ENCODE results near the gene HPCA. TPM values are rescaled to one million over a fixed set of nuclear protein-coding genes. Genes with fewer than 3 reads are reported as not detected.

Gene HPCA
- total and polyA plus RNA-seq, 8 donors = 0.16 to 5.2 (median 0.49) TPM; not detected in 1

DNA sequence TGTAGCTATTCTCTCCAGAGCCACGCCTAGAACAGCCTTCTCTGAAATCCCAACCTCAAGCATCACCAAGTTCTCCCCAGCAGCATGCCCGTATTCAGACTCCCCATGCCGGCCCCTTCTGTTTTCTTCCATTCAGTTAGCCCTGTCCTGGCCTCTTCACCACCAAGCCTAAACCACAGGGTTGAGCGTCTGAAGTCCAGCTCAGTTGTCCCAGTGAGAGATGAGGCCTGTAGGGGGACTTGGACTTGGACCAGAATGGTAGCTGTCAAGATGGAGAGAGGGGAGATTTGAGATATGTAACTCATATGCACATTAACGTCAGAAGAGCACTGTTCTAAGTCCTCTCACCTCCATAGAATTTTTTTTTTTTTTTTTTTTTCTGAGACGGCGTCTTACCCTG, 20.4 kb downstream of the HPCA start:
- DNase-seq = no peak
- H3K36me3 ChIP-seq = no peaks in the 10 kb centered on the region
- no peaks in the 10 kb centered on the region for H3K9me3 ChIP-seq
- H3K27ac ChIP-seq = no peak overlapping the region
- ATAC-seq = no peak
- H3K27me3 ChIP-seq = no peaks in the 10 kb centered on the region
- TF ChIP-seq, protein P1, sequence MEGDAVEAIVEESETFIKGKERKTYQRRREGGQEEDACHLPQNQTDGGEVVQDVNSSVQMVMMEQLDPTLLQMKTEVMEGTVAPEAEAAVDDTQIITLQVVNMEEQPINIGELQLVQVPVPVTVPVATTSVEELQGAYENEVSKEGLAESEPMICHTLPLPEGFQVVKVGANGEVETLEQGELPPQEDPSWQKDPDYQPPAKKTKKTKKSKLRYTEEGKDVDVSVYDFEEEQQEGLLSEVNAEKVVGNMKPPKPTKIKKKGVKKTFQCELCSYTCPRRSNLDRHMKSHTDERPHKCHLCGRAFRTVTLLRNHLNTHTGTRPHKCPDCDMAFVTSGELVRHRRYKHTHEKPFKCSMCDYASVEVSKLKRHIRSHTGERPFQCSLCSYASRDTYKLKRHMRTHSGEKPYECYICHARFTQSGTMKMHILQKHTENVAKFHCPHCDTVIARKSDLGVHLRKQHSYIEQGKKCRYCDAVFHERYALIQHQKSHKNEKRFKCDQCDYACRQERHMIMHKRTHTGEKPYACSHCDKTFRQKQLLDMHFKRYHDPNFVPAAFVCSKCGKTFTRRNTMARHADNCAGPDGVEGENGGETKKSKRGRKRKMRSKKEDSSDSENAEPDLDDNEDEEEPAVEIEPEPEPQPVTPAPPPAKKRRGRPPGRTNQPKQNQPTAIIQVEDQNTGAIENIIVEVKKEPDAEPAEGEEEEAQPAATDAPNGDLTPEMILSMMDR (IDR thresholded peaks at IDR 0.05) = no peak
- H3K4me1 ChIP-seq = peaks cover 0 to 15% (median 6%) of the 10 kb centered on the region in 3 donors
- FAIRE-seq = no peak
- H3K4me3 ChIP-seq = no peak overlapping the region
- intact Hi-C loops (cut with DNase I) = no loop called here
- WGBS, 2 donors = 91 to 94% methylated on average over 7 of the region's 7 CpGs

DNA sequence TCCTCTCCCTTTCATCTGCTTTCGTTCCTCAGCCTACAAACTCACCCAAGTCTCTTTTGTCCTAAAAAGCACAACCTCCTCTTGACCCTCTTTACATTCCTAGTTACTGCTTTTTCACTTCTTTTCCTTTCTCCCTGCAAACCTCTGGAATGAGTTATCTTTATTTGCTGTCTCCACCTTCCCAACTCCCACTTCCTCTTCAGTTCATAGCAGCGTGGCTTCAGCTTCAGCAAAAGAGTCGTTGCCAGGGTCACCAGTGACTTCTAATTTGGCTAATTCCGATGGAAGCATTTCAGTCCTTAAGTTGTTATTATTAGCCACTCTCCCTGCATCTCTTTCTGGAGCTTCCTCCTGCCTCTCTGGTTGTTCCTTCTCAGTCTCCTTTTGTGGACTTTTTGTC, 21.1 kb downstream of the HPCA start:
- H3K4me3 ChIP-seq = no peak overlapping the region

DNA sequence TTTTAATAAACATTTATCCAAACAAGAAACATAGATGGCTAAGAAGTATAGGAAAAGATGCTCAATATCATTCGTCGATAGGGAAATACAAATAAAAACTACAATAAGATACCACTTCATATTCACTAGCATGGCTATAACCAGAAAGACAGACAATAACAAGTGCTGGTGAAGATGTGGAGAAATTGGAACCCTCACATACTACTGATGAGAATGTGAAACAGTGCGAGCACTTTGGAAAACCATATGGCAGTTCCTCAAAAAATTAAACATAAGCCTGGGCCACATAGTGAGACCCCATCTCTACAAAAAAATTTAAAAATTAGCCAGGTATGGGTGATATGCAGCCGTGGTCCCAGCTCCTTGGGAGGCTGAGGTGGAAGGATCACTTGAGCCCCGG, 24.0 kb downstream of the HPCA start:
- Histone ChIP-seq H3K27me3 (no peaks in the 10 kb centered on the region), H3K36me3 (no peaks in the 10 kb centered on the region), H3K4me3 (no peak overlapping the region), H3K27ac (no peak overlapping the region), H3K4me1 (peaks cover 0 to under 1% (median 0%) of the 10 kb centered on the region in 3 donors), H3K9me3 (no peaks in the 10 kb centered on the region)
- TF ChIP-seq, protein P1 (IDR thresholded peaks at IDR 0.05) = no peak
- no peak for ATAC-seq
- intact Hi-C loops (cut with DNase I) = no loop called here
- FAIRE-seq = no peak
- no peak for DNase-seq
- WGBS, 2 donors = 83 to 91% methylated on average over 5 of the region's 5 CpGs

More for the DNA sequence above, 21.1 kb downstream of the HPCA start:
- 42% methylated on average over 4 of the region's 4 CpGs for WGBS, 2 donors
- ATAC-seq (no peak), DNase-seq (no peak), FAIRE-seq (no peak)
- intact Hi-C loops (cut with DNase I) = no loop called here
- Histone ChIP-seq H3K9me3 (no peaks in the 10 kb centered on the region), H3K36me3 (no peaks in the 10 kb centered on the region), H3K27me3 (no peaks in the 10 kb centered on the region), H3K4me1 (peaks cover 0 to 15% (median 6%) of the 10 kb centered on the region in 3 donors), H3K27ac (no peak overlapping the region)
- TF ChIP-seq, protein P1 (IDR thresholded peaks at IDR 0.05) = no peak

DNA sequence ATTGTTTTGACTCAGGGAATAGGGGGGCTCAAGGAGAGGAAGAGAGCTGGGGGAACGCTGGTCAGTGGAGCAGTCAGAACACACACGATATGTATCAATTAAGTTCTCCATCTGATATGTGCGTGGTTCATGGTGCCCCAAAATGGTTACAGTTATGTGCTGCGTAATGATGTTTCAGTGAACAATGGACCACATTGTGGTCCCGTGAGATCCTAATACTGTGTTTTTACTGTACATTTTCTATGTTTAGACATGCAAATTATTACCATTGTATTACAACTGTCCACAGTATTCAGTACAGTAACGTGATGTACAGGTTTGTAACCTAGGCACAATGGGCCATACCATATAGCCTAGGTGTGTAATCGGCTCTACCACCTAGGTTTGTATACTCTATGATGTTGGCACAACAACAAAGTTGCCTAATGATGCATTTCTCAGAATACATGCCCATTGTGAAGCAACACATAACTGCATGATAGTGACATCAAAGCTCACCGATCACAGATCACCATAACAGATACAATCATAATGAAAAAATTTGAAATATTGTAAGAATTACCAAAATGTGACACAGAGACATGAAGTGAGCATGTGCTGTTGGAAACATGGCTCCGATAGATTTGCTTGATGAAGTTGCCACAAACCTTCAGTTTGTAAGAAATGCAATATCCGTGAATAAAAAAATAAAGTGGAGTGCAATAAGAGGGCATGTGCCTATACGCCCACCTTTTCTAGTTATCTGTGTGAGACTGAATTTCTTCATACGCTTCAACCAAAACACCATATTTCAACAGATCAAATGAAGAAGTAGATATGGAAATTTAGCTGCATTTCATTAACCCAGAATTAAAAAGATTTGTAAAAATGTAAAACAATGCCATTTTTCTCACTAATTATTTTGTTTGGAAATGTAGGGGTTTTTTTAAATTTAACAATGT, 29.7 kb downstream of the HPCA start:
- FAIRE-seq = no peak

More for the DNA sequence above, 29.7 kb downstream of the HPCA start:
- intact Hi-C loops (cut with DNase I) = no loop called here
- Histone ChIP-seq H3K4me1 (no peaks in the 10 kb centered on the region), H3K27me3 (no peaks in the 10 kb centered on the region), H3K4me3 (no peak overlapping the region), H3K9me3 (no peaks in the 10 kb centered on the region), H3K27ac (no peak overlapping the region), H3K36me3 (no peaks in the 10 kb centered on the region)
- 86 to 92% methylated on average over 12 of the region's 12 CpGs for WGBS, 2 donors
- TF ChIP-seq, protein P1 (IDR thresholded peaks at IDR 0.05) = no peak
- ATAC-seq = no peak
- no peak for DNase-seq
